ENCODE data around the gene TGM2.
"Not testable (repeated sequence)": the region's sequence is repeated elsewhere in the genome, so short reads cannot be mapped to it uniquely, and the experiment has no call there.

Gene TGM2

GRCh38 chr20:38112261-38112929 lies 52.7 kb downstream of the TGM2 start:
- no peak for DNase-seq

- DNase-seq: no peak
Observed at GRCh38 chr20:38111366-38112232, 53.5 kb downstream of the TGM2 start.

GRCh38 chr20:38110525-38111178 lies 54.4 kb downstream of the TGM2 start:
- DNase-seq: no peak

GRCh38 chr20:38109591-38110524 lies 55.2 kb downstream of the TGM2 start:
- DNase-seq: no peak

- no peak for DNase-seq
Observed at GRCh38 chr20:38108986-38109541, 56.0 kb downstream of the TGM2 start.

- DNase-seq: no peak
Observed at GRCh38 chr20:38108438-38108985, 56.6 kb downstream of the TGM2 start.

GRCh38 chr20:38107916-38108315 lies 57.2 kb downstream of the TGM2 start:
- not testable (repeated sequence) for DNase-seq

GRCh38 chr20:38107386-38107785 lies 57.7 kb downstream of the TGM2 start:
- DNase-seq: not testable (repeated sequence)

- DNase-seq: no peak
Observed at GRCh38 chr20:38106461-38106860, 58.6 kb downstream of the TGM2 start.

- DNase-seq: no peak
Observed at GRCh38 chr20:38104285-38104684, 60.8 kb downstream of the TGM2 start.

- not testable (repeated sequence) for DNase-seq
Observed at GRCh38 chr20:38102206-38102605, 62.9 kb downstream of the TGM2 start.

- no peak for DNase-seq
Observed at GRCh38 chr20:38098952-38099351, 66.1 kb downstream of the TGM2 start.

GRCh38 chr20:38095017-38095686 lies 69.9 kb downstream of the TGM2 start:
- no peak for DNase-seq

GRCh38 chr20:38094373-38094891 lies 70.6 kb downstream of the TGM2 start:
- DNase-seq: no peak

GRCh38 chr20:38093641-38094077 lies 71.4 kb downstream of the TGM2 start:
- no peak for DNase-seq

- DNase-seq: no peak
Observed at GRCh38 chr20:38092915-38093314, 72.2 kb downstream of the TGM2 start.

- DNase-seq: no peak
Observed at GRCh38 chr20:38092260-38092857, 72.7 kb downstream of the TGM2 start.

GRCh38 chr20:38091441-38092216 lies 73.4 kb downstream of the TGM2 start:
- no peak for DNase-seq

GRCh38 chr20:38090061-38090460 lies 75.0 kb downstream of the TGM2 start:
- no peak for DNase-seq

- DNase-seq: no peak
Observed at GRCh38 chr20:38089500-38089899, 75.6 kb downstream of the TGM2 start.

All from activated CD4-positive, alpha-beta T cell treated with anti-CD3 and anti-CD28 coated beads for 1 hour (primary cell).